ENCODE measurements around the gene ATP6V0A1.

- TF ChIP-seq PKNOX1 (IDR thresholded peaks at IDR 0.05), result no peak
- TF ChIP-seq LEF1 (IDR thresholded peaks at IDR 0.05; ENCODE audit: borderline replicate concordance), result no peak
- no peak for TF ChIP-seq ZNF384 (IDR thresholded peaks at IDR 0.05)
- no peak for TF ChIP-seq FOXM1 (IDR thresholded peaks at IDR 0.05; ENCODE audit: borderline replicate concordance)
- no peak for TF ChIP-seq BHLHE40 (IDR thresholded peaks at IDR 0.05; ENCODE audit: borderline replicate concordance)
- TF ChIP-seq SP1 (IDR thresholded peaks at IDR 0.05), result no peak
- no peak for TF ChIP-seq FOXK2 (IDR thresholded peaks at IDR 0.05)
These were observed 104.9 kb downstream of the ATP6V0A1 start for GRCh38 chr17:42563543-42563942.

Measured in HEK293T (cell line).